ENCODE data around the gene ZNF662. TPM values are rescaled to one million over a fixed set of nuclear protein-coding genes. Genes with fewer than 3 reads are reported as not detected.

The ZNF662 gene
- total and polyA plus RNA-seq, 2 of the 13 experiments (the other 11 are each of a cell fraction or from before 2014, with no cell fraction given) = not detected

GRCh38 chr3:42880601-42881451 is 25.1 kb upstream of the ZNF662 start (continued):
- TF ChIP-seq ATF3 (CRISPR knock-in tag; IDR thresholded peaks at IDR 0.05) (no peak), ZNF782 (CRISPR knock-in tag; IDR thresholded peaks at IDR 0.05; ENCODE audit: borderline replicate concordance) (no peak), ZFP37 (CRISPR knock-in tag; IDR thresholded peaks at IDR 0.05; ENCODE audit: borderline replicate concordance) (no peak; the same call in 1 of the 2 replicates), ZNF331 (CRISPR knock-in tag; IDR thresholded peaks at IDR 0.05) (peak; percentile 16; the same call in 1 of the 2 replicates), ZFP36L2 (CRISPR knock-in tag; IDR thresholded peaks at IDR 0.05) (no peak), ARID2 (CRISPR knock-in tag; IDR thresholded peaks at IDR 0.05; ENCODE audit: borderline replicate concordance) (0 out of 2 replicates have a peak, but pooled peaks have one; percentile 41), NR2F2 (IDR thresholded peaks at IDR 0.05; ENCODE audit: borderline replicate concordance, low read depth) (no peak), ATF7 (IDR thresholded peaks at IDR 0.05) (no peak), ATF7 (CRISPR knock-in tag; IDR thresholded peaks at IDR 0.05) (no peak), ZKSCAN1 (IDR thresholded peaks at IDR 0.05; ENCODE audit: low read length) (no peak), PCBP1 (IDR thresholded peaks at IDR 0.05; ENCODE audit: borderline replicate concordance, low read depth, low read length) (no peak), BCL6 (CRISPR knock-in tag; IDR thresholded peaks at IDR 0.05) (0 out of 2 replicates have a peak, but pooled peaks have one; percentile 29), KAT2B (IDR thresholded peaks at IDR 0.05; ENCODE audit: borderline replicate concordance, low read depth, low read length) (no peak), DDIT3 (CRISPR knock-in tag; IDR thresholded peaks at IDR 0.05) (no peak), ZNF274 (CRISPR knock-in tag; IDR thresholded peaks at IDR 0.05) (no peak), ZNF562 (CRISPR knock-in tag; IDR thresholded peaks at IDR 0.05; ENCODE audit: borderline replicate concordance) (no peak), ZFP62 (CRISPR knock-in tag; IDR thresholded peaks at IDR 0.05) (no peak), SPEN (CRISPR knock-in tag; IDR thresholded peaks at IDR 0.05; ENCODE audit: low read depth) (peak; percentile 55), ZNF136 (CRISPR knock-in tag; IDR thresholded peaks at IDR 0.05; ENCODE audit: low read depth) (no peak), SNRNP70 (IDR thresholded peaks at IDR 0.05; ENCODE audit: low read depth, low read length) (no peak), ZNF577 (CRISPR knock-in tag; IDR thresholded peaks at IDR 0.05; ENCODE audit: borderline replicate concordance, low read depth) (no peak), NPAS2 (CRISPR knock-in tag; IDR thresholded peaks at IDR 0.05; ENCODE audit: borderline replicate concordance) (no peak), CEBPB (IDR thresholded peaks at IDR 0.05; ENCODE audit: borderline replicate concordance, low read depth, low read length) (no peak), TBL1XR1 (IDR thresholded peaks at IDR 0.05; ENCODE audit: borderline replicate concordance, low read length, partially characterized antibody) (peak; percentile 18)
- TF ChIP-seq, protein P1, sequence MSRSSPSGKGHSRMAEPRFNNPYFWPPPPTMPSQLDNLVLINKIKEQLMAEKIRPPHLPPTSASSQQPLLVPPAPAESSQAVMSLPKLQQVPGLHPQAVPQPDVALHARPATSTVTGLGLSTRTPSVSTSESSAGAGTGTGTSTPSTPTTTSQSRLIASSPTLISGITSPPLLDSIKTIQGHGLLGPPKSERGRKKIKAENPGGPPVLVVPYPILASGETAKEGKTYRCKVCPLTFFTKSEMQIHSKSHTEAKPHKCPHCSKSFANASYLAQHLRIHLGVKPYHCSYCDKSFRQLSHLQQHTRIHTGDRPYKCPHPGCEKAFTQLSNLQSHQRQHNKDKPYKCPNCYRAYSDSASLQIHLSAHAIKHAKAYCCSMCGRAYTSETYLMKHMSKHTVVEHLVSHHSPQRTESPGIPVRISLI (CRISPR knock-in tag; IDR thresholded peaks at IDR 0.05; ENCODE audit: borderline replicate concordance) = no peak; the same call in 1 of the 2 replicates
- TF ChIP-seq, protein P2, sequence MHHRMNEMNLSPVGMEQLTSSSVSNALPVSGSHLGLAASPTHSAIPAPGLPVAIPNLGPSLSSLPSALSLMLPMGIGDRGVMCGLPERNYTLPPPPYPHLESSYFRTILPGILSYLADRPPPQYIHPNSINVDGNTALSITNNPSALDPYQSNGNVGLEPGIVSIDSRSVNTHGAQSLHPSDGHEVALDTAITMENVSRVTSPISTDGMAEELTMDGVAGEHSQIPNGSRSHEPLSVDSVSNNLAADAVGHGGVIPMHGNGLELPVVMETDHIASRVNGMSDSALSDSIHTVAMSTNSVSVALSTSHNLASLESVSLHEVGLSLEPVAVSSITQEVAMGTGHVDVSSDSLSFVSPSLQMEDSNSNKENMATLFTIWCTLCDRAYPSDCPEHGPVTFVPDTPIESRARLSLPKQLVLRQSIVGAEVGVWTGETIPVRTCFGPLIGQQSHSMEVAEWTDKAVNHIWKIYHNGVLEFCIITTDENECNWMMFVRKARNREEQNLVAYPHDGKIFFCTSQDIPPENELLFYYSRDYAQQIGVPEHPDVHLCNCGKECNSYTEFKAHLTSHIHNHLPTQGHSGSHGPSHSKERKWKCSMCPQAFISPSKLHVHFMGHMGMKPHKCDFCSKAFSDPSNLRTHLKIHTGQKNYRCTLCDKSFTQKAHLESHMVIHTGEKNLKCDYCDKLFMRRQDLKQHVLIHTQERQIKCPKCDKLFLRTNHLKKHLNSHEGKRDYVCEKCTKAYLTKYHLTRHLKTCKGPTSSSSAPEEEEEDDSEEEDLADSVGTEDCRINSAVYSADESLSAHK (CRISPR knock-in tag; IDR thresholded peaks at IDR 0.05; ENCODE audit: borderline replicate concordance) = no peak
- TF ChIP-seq, protein P3, sequence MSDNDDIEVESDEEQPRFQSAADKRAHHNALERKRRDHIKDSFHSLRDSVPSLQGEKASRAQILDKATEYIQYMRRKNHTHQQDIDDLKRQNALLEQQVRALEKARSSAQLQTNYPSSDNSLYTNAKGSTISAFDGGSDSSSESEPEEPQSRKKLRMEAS (IDR thresholded peaks at IDR 0.05) = peak; percentile 52; the same call in 1 of the 2 replicates
